Kidney capillary endothelial cell (primary cell): ENCODE measurements around the gene IRAK1.
A peak's percentile ranks its signal among the peaks of the same experiment; 100 is the strongest.

Experiments
- DNase-seq: peaks from one replicate; pipeline ENCODE4 v3.0.0-alpha.2; 2018; ENCODE audit warnings: low spot score

Gene IRAK1

GRCh38 chrX:154018518-154019060, 1.1 kb downstream of the IRAK1 start:
- no peak for DNase-seq

- no peak for DNase-seq
Measured at GRCh38 chrX:154017766-154018517, 1.8 kb downstream of the IRAK1 start.

GRCh38 chrX:154016366-154017076, 3.2 kb downstream of the IRAK1 start:
- DNase-seq: no peak

GRCh38 chrX:154015581-154016264, 4.0 kb downstream of the IRAK1 start:
- DNase-seq: no peak

GRCh38 chrX:154014429-154015380, 5.0 kb downstream of the IRAK1 start:
- no peak for DNase-seq

GRCh38 chrX:154013614-154014360, 5.9 kb downstream of the IRAK1 start:
- peak; percentile 25 for DNase-seq

- DNase-seq: no peak
Measured at GRCh38 chrX:154013001-154013421, 6.7 kb downstream of the IRAK1 start.

- no peak for DNase-seq
Measured at GRCh38 chrX:154012336-154012991, 7.2 kb downstream of the IRAK1 start.

GRCh38 chrX:154011376-154012335, 8.0 kb downstream of the IRAK1 start:
- DNase-seq: no peak

GRCh38 chrX:154010330-154011087, 9.2 kb downstream of the IRAK1 start:
- no peak for DNase-seq

GRCh38 chrX:154008521-154008920, 11.2 kb downstream of the IRAK1 start:
- DNase-seq: no peak

GRCh38 chrX:154006947-154007346, 12.8 kb downstream of the IRAK1 start:
- no peak for DNase-seq

- DNase-seq: no peak
Measured at GRCh38 chrX:154004315-154004714, 15.4 kb downstream of the IRAK1 start.

- DNase-seq: no peak
Measured at GRCh38 chrX:154002215-154002719, 17.4 kb downstream of the IRAK1 start.

- DNase-seq: no peak
Measured at GRCh38 chrX:154000051-154000450, 19.7 kb downstream of the IRAK1 start.

- DNase-seq: no peak
Measured at GRCh38 chrX:153999359-154000037, 20.2 kb downstream of the IRAK1 start.

GRCh38 chrX:153995504-153995903, 24.2 kb downstream of the IRAK1 start:
- DNase-seq: no peak
